ENCODE data around the gene PIEZO1.

PIEZO1 gene

GRCh38 chr16:88746506-88746905 is 38.5 kb downstream of the PIEZO1 start:
- FAIRE-seq: no peak

- FAIRE-seq: no peak
Measured at GRCh38 chr16:88744577-88745521, 40.2 kb downstream of the PIEZO1 start.

GRCh38 chr16:88743693-88744576 is 41.1 kb downstream of the PIEZO1 start:
- FAIRE-seq: no peak

GRCh38 chr16:88742896-88743605 is 42.0 kb downstream of the PIEZO1 start:
- no peak for FAIRE-seq

GRCh38 chr16:88741368-88741767 is 43.7 kb downstream of the PIEZO1 start:
- FAIRE-seq: no peak

GRCh38 chr16:88740727-88741055 is 44.3 kb downstream of the PIEZO1 start:
- no peak for FAIRE-seq

DNA sequence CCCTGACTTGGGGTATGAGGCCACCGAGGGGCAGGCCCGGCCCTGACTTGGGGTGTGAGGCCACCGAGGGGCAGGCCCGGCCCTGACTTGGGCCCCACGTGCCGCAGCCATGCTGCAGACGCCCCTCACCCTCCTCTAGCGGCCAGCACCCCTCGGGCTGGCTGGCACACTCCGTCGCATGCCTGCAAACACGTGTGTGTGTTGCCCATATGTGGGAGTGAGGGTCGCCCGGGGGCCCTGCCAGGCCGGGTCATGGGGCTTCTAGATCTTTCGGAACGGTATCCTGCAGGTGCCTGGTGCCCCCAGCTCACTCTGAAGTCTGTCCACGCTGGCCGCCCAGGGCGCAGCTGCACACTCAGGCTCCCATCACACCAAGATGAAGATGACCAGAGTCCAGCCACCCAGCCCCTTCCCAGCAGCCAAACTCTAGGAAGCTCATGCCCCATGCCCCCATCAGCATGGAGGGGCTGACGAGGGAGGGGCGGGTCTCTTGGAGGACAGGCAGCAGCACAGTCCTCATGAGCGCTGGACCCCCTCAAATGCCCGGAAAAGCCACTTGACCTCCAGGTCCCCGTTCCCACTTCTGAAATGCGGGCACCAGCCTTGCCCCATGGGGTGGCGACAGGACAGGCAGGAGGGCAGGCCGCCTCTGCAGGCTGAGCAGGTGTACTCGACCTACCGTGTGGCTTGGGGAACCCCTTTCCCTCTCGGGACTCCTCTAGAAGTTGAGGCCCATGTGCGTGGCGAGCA is 44.9 kb downstream of the PIEZO1 start:
- FAIRE-seq: no peak

GRCh38 chr16:88739139-88739976 is 45.7 kb downstream of the PIEZO1 start:
- FAIRE-seq: no peak

- no peak for FAIRE-seq
Measured at GRCh38 chr16:88738151-88739084, 46.6 kb downstream of the PIEZO1 start.

DNA sequence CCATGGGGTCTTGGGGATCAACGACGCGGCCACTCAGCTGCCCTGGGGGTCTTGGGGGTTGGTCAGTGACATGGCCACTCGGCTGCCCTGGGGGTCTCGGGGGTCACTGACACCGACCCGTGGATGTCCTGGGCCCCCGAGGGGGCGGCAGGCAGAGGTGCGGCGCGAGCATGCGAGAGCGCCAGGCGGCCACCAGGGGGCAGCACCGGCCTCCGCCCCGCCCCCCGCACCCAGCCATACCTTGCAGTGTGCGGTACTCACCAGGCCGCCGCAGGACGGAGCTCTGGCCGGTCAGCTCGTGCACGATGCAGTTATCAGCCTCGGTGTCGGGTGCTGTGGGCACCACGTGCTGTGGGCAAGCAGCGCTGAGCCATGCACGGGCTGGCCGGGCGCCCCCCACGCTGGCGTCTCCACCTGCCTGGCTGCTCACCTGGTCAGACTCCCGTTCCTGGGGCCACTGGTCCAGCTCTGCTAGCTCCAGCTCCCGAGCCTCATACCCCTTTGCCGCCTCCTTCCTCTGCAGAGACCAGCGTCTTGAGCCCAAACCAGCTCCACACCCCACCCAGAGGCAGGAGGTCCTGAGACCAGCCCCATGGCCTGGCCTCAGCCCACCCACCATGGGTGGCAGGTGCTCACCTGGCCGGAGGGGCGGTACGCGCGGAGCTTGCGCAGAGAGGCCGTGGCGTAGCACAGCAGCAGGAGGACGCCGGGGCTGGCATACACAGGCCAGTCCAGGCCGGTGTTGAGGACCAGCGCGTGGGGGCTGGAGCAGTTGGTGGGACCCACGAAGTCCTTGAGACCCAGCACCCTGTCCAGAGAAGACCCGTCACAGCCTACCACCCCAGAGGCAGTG is 47.5 kb downstream of the PIEZO1 start:
- no peak for FAIRE-seq

DNA sequence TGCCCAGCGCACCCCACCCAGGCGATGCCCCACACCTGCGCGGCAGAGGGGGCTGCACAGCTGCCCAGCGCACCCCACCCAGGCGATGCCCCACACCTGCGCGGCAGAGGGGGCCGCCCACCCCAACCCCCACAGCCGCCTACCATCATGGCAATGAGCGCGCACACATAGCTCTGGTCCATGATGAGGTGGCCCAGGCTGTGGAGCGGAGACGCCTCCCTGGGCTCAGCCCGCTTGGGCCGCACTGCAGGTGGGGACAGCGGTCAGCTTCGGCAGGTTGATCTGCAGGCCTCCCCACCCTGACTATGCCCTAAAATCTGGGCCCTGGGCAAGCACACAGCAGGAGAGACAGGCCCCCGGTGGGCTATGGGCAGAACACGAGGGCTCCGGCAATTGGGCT is 48.5 kb downstream of the PIEZO1 start:
- no peak for FAIRE-seq

DNA sequence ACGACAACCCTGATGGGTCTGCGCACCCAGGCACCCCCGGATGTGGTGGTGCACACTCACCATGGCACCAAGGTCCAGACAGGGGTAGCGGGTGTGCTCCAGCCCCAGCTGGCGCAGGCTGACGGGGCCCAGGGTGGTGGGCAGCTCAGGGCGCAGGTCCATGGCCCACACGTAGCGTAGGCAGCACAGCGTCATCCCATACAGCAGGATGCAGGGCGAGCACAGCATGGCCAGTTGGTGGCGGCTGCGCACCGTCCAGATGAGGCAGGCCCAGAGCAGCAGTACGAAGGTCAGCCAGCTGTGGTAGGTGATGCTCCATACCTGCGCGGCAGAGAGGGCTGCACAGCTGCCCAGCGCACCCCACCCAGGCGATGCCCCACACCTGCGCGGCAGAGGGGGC is 48.9 kb downstream of the PIEZO1 start:
- FAIRE-seq: no peak

- FAIRE-seq: no peak
Measured at GRCh38 chr16:88735616-88736015, 49.4 kb downstream of the PIEZO1 start.

- FAIRE-seq: no peak
Measured at GRCh38 chr16:88735121-88735520, 49.9 kb downstream of the PIEZO1 start.

GRCh38 chr16:88734361-88734728 is 50.7 kb downstream of the PIEZO1 start:
- no peak for FAIRE-seq

- no peak for FAIRE-seq
Measured at GRCh38 chr16:88733630-88734360, 51.2 kb downstream of the PIEZO1 start.

- no peak for FAIRE-seq
Measured at GRCh38 chr16:88732961-88733294, 52.1 kb downstream of the PIEZO1 start.

- FAIRE-seq: no peak
Measured at GRCh38 chr16:88732172-88732960, 52.7 kb downstream of the PIEZO1 start.

Data from G401.6 (cell line).